Gastrocnemius medialis (tissue), 4 donors: Measurements from ENCODE around the gene BPIFB1.

Experiments used
- POLR2A ChIP-seq, 2 donors: fragments of 450-650 bp; IDR thresholded peaks; one replicate each; pipeline ENCODE4 v1.6.1; 2017; ENCODE audit warnings: antibody characterized with exemption in 2 of 2, mild to moderate bottlenecking in 2 of 2, moderate library complexity in 2 of 2
- TF ChIP-seq, protein P1 (sequence below), 5 experiments: fragments of 450-650 bp in 3 of 5; fragments of 200-600 bp in 2 of 5; sonication (generic) in 2 of 5; IDR thresholded peaks in 4 of 5; conservative IDR thresholded peaks in 1 of 5; 1 replicate in 4 of 5; 2 replicates in 1 of 5; pipeline ENCODE4 v1.5.1; 2016 to 2019; ENCODE audit warnings: antibody characterized with exemption in 5 of 5, mild to moderate bottlenecking in 3 of 5, moderate library complexity in 3 of 5

DNA sequence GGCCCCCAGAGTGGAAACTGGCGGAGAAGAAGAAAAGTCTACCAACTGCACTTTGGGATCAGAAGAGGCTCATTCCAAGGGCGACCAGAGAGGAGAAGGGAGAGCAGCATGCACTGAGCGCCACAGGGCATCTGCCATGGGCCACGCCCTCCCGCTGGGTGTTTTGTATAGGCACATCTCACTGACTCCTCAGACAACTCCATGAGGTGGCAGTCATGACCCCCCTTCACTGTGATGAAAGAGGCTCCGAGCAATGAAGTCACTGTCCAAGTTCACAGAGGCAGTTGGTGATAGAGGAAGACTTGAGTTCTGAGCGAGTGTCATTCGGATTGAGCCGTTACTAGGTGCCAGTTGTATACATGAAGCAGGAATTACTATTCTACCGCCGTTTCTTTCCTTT lies 15.4 kb downstream of the BPIFB1 start:
- TF ChIP-seq, protein P1, sequence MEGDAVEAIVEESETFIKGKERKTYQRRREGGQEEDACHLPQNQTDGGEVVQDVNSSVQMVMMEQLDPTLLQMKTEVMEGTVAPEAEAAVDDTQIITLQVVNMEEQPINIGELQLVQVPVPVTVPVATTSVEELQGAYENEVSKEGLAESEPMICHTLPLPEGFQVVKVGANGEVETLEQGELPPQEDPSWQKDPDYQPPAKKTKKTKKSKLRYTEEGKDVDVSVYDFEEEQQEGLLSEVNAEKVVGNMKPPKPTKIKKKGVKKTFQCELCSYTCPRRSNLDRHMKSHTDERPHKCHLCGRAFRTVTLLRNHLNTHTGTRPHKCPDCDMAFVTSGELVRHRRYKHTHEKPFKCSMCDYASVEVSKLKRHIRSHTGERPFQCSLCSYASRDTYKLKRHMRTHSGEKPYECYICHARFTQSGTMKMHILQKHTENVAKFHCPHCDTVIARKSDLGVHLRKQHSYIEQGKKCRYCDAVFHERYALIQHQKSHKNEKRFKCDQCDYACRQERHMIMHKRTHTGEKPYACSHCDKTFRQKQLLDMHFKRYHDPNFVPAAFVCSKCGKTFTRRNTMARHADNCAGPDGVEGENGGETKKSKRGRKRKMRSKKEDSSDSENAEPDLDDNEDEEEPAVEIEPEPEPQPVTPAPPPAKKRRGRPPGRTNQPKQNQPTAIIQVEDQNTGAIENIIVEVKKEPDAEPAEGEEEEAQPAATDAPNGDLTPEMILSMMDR (IDR thresholded peaks at IDR 0.05 in 4 of 5, conservative IDR thresholded peaks at IDR 0.05 in 1 of 5), result no peak
- no peak for TF ChIP-seq POLR2A (IDR thresholded peaks at IDR 0.05)
